Omental fat pad (tissue), 4 donors: ENCODE measurements around the gene TMEM82. TPM values are rescaled to one million over a fixed set of nuclear protein-coding genes. Genes with fewer than 3 reads are reported as not detected.

Experiments
- ATAC-seq: fragments of 150-250 bp; one replicate; pipeline ENCODE4 v1.9.1; 2016; ENCODE audit warnings: mild to moderate bottlenecking, moderate library complexity; ENCODE audit not compliant: low FRiP score
- DNase-seq: peaks from one replicate; pipeline ENCODE4 v3.0.0-alpha.2; 2019; ENCODE audit warnings: low spot score
- CTCF ChIP-seq, 3 donors: fragments of 450-650 bp; IDR thresholded peaks; one replicate each; pipeline ENCODE4 v1.5.1; 2016 to 2017; ENCODE audit warnings: antibody characterized with exemption in 3 of 3, mild to moderate bottlenecking in 3 of 3, moderate library complexity in 2 of 3
- total RNA-seq, 4 donors: library from RNA; depleted of rRNA; stranded (reverse); fragments of >200 nt; gene quantifications; one replicate each; pipeline ENCODE4 v1.1.0, GENCODE V29; 2016

TMEM82 gene
- total RNA-seq, 4 donors from 2014 or later = not detected

GRCh38 chr1:15708486-15709137, 33.7 kb upstream of the TMEM82 start:
- DNase-seq = no peak
- ATAC-seq = no peak
- no peak for TF ChIP-seq CTCF (IDR thresholded peaks at IDR 0.05)

- DNase-seq (no peak), ATAC-seq (no peak)
- TF ChIP-seq CTCF (IDR thresholded peaks at IDR 0.05) = no peak
Observed at GRCh38 chr1:15709226-15709625, 33.1 kb upstream of the TMEM82 start.

DNA sequence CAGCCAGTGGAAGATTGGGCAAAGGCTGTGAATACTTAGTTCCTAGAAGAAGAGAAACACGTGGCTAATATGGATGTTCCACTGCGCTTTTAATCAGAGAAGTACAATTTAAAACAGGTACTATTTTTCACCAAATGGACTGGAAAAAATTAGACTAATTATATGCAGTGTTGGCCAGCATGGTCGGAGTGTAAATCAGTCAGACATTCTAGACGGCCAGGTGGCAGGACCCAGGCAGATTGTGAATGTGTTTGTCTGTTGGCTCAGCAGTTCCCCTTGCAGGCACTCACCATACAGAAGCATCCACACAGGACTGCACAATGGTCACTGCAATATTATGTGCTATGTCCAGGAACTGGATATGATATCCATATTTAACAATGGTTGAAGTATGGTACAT, 30.1 kb upstream of the TMEM82 start:
- ATAC-seq = no peak
- no peak for TF ChIP-seq CTCF (IDR thresholded peaks at IDR 0.05)
- DNase-seq = no peak

DNA sequence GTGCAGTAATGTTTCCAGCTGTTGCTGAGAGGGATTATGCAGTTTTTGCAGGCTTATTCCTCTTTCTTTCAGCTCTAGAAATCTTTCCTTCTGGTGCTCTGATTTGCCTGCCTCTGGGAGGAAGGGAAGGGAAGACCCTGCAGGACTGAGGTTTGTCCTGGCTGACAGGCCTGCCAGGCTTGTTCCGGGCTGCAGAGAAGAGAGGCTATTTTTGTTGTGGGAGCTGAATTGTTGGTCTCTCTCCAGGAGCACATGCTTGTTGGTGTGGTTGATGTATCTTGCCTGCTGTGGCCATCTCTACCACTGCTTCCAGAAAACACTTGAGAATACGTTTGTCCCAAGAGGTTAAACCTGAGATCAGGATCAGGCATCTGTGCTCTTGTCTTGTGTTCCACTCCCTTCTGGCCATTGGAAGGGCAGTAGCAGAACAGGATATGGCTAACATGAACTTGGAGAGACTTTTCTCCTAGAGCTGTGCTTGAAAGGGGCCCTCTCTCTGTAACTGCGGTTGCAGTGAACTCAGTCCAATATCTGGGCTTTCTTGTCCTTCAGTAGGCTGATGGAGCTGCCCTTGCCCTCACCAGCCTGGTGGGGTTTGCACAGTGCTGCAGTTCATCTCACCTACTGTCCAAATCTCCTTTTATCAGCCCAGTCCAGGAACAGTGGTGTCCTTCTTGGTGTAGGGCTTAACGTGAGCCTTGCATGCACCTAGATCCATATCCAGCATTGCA, 27.7 kb upstream of the TMEM82 start:
- TF ChIP-seq CTCF (IDR thresholded peaks at IDR 0.05) = no peak
- ATAC-seq = no peak
- no peak for DNase-seq

DNA sequence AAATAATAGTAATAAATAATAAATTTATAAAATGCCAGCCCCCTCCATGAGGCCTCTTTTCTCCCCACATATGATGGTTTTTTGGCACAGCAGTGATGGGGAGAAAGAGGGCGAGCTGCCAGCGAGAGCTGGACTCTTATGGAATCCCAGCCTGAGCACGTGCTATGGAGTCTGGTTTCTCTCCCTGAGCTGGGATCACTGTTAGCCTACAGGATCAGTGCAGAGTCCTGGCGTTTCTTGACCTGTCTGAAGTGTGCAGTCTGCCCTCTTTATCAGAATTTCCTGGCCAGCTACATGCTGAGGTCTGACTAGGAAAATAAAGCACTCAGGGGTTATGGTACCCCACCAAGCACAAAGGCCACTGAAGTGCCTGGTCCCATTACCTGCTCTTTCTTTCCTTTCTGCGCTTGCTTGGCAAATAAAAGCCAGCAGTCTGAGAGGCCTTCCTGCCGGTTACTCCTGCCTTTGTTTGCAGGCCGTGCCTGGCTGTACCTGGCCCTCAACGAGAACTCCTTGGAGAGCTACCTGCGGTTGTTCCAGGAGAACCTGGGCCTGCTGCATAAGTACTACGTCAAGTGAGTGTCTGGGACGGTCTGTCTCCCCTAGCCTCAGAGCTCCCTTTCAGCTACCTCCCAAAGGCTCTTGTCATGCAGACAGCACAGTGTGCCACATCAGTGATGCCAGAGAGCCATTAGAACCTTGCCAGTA, 24.7 kb upstream of the TMEM82 start:
- no peak for TF ChIP-seq CTCF (IDR thresholded peaks at IDR 0.05)
- no peak for ATAC-seq

GRCh38 chr1:15718199-15718601, 24.1 kb upstream of the TMEM82 start:
- ATAC-seq (peak; percentile 9), DNase-seq (no peak)
- no peak for TF ChIP-seq CTCF (IDR thresholded peaks at IDR 0.05)

More for the DNA sequence above, 24.7 kb upstream of the TMEM82 start:
- DNase-seq = no peak
